ENCODE results near the gene PHKA1.
"Not testable (repeated sequence)": the region's sequence is repeated elsewhere in the genome, so short reads cannot be mapped to it uniquely, and the experiment has no call there.

The PHKA1 gene

GRCh38 chrX:72573158-72573511 lies 141.0 kb downstream of the PHKA1 start:
- no peaks in the 10 kb centered on the region for H3K9me3 ChIP-seq
- DNase-seq: no peak
- peaks cover 0 to 8% (median 4%) of the 10 kb centered on the region in 3 donors for H3K36me3 ChIP-seq
- intact Hi-C loops (cut with DNase I; ENCODE audit: low total_unique reads): no loop called here
- H3K4me1 ChIP-seq: peaks cover 0 to 6% (median 0%) of the 10 kb centered on the region in 4 donors
- H3K4me3 ChIP-seq: peak overlapping the region; percentile 66 to 68
- TF ChIP-seq CTCF (IDR thresholded peaks at IDR 0.05): no peak
- H3K27ac ChIP-seq: peak overlapping the region; percentile 78
- no peaks in the 10 kb centered on the region for H3K27me3 ChIP-seq

GRCh38 chrX:72572248-72573157 lies 141.6 kb downstream of the PHKA1 start, which contains the start of gene HDAC8:
HDAC8 (minus strand) TSS chrX:72572843; CDS start chrX:72572761, 82 bp downstream.
- Histone ChIP-seq H3K4me3 (peak within 1 kb of the TSS; percentile 66 to 68), H3K36me3 (peaks cover 0 to 14% (median 11%) of the 10 kb centered on the region in 3 donors), H3K27ac (peak within 1 kb of the TSS; percentile 78), H3K27me3 (no peaks in the 10 kb centered on the region), H3K9me3 (no peaks in the 10 kb centered on the region), H3K4me1 (peaks cover 0 to 6% (median 0%) of the 10 kb centered on the region in 4 donors)
- DNase-seq: peak; percentile 62 to 78
- intact Hi-C loops (cut with DNase I; ENCODE audit: low total_unique reads): no loop called here
- no peak for TF ChIP-seq CTCF (IDR thresholded peaks at IDR 0.05)

DNA sequence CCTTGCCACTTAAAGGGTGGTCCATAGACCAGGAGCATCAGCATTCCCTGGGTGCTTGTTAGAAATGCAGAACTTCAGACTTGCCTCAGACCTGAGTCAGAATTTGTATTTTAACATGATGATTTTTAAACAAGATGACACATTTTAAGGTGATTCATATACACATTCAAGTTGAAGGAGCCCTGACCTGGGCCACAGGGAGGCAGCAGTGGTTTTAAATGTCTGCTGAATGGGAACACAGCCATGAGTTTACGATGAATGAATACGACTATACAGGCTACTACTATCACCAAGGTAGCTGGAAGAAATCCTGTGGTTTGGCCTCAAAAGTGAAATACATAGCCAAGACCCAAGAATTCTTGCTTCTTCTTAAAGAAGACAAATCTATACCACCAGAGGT lies 144.3 kb downstream of the PHKA1 start:
- Histone ChIP-seq H3K36me3 (peaks cover 0 to 30% (median 24%) of the 10 kb centered on the region in 3 donors), H3K4me1 (peaks cover 0 to 6% (median 0%) of the 10 kb centered on the region in 4 donors), H3K9me3 (no peaks in the 10 kb centered on the region), H3K4me3 (no peak overlapping the region), H3K27ac (no peak overlapping the region), H3K27me3 (no peaks in the 10 kb centered on the region)
- DNase-seq: no peak
- intact Hi-C loops (cut with DNase I; ENCODE audit: low total_unique reads): no loop called here
- TF ChIP-seq CTCF (IDR thresholded peaks at IDR 0.05): no peak

DNA sequence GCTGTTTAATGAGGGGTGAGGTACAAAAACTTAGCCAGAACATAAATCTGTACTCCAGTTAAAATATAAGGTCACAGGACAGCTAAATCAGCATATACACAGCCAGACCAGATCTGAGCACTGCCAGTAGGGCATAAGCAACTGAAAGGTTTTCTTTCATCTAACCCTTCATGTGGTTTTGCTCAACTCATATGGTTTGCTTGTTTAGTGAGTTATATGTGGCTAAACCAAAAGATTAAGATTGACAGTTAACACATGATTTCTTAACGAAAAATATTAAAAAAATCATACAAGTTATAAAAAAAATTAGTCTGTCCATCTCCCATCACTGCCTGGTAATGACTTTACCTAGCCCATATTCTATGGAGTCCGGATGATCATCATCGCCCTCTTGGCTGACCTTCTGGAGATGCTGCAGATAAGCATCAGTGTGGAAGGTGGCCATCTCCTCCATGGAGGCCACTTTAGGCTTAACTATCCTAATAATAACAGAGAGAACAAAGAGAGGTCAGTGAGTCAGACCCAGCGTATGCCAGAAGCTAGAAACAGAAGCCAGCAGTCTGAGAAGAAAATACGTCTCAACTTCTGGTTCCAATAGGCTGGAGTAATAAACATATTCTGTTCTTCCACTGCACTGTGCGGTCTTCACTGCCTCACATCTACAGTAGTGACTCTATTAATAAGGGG lies 145.6 kb downstream of the PHKA1 start:
- H3K36me3 ChIP-seq: peaks cover 0 to 30% (median 24%) of the 10 kb centered on the region in 3 donors

GRCh38 chrX:72566448-72566847 lies 147.7 kb downstream of the PHKA1 start:
- intact Hi-C loops (cut with DNase I; ENCODE audit: low total_unique reads): no loop called here
- no peak for DNase-seq
- H3K4me1 ChIP-seq: no peaks in the 10 kb centered on the region
- no peaks in the 10 kb centered on the region for H3K9me3 ChIP-seq
- no peak overlapping the region for H3K27ac ChIP-seq
- no peak overlapping the region for H3K4me3 ChIP-seq
- H3K36me3 ChIP-seq: peaks cover 0 to 30% (median 24%) of the 10 kb centered on the region in 3 donors
- no peak for TF ChIP-seq CTCF (IDR thresholded peaks at IDR 0.05)
- no peaks in the 10 kb centered on the region for H3K27me3 ChIP-seq

More for the DNA sequence above, 145.6 kb downstream of the PHKA1 start:
- no peak for DNase-seq
- intact Hi-C loops (cut with DNase I; ENCODE audit: low total_unique reads): no loop called here
- TF ChIP-seq CTCF (IDR thresholded peaks at IDR 0.05): no peak
- no peak overlapping the region for H3K4me3 ChIP-seq
- H3K4me1 ChIP-seq: peaks cover 0 to 6% (median 0%) of the 10 kb centered on the region in 4 donors
- H3K9me3 ChIP-seq: no peaks in the 10 kb centered on the region
- H3K27me3 ChIP-seq: no peaks in the 10 kb centered on the region
- no peak overlapping the region for H3K27ac ChIP-seq

DNA sequence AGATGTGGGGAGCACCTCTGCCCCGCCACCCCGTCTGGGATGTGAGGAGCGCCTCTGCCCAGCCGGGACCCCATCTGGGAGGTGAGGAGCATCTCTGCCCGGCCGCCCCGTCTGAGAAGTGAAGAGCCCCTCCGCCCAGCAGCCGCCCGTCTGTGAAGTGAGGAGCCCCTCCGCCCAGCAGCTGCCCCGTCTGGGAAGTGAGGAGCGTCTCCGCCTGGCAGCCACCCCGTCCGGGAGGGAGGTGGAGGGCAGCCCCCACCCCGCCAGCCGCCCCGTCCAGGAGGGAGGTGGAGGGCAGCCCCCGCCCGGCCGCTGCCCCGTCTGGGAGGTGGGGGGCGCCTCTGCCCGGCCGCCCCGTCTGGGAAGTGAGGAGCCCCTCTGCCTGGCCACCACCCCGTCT lies 154.5 kb downstream of the PHKA1 start:
- H3K9me3 ChIP-seq; intact Hi-C loops (cut with DNase I; ENCODE audit: low total_unique reads); H3K27ac ChIP-seq; H3K4me1 ChIP-seq; H3K4me3 ChIP-seq; H3K36me3 ChIP-seq; DNase-seq; H3K27me3 ChIP-seq: not testable (repeated sequence)

All from tibial artery (tissue), 4 donors.